Uterus (tissue), 2 donors: ENCODE results near the gene EGFL6.

Source experiments
- POLR2A ChIP-seq, 2 donors: fragments of 450-650 bp; IDR thresholded peaks; one replicate each; pipeline ENCODE4 v1.6.1; 2016; ENCODE audit warnings: antibody characterized with exemption in 2 of 2, mild to moderate bottlenecking in 1 of 2, moderate library complexity in 1 of 2
- TF ChIP-seq, protein P1 (sequence below), 4 experiments: fragments of 200-600 bp in 2 of 4; fragments of 450-650 bp in 2 of 4; sonication (generic) in 2 of 4; IDR thresholded peaks; one replicate each; pipeline ENCODE4 v1.5.1; 2016 to 2019; ENCODE audit warnings: antibody characterized with exemption in 4 of 4, mild to moderate bottlenecking in 2 of 4, moderate library complexity in 1 of 4

- TF ChIP-seq, protein P1, sequence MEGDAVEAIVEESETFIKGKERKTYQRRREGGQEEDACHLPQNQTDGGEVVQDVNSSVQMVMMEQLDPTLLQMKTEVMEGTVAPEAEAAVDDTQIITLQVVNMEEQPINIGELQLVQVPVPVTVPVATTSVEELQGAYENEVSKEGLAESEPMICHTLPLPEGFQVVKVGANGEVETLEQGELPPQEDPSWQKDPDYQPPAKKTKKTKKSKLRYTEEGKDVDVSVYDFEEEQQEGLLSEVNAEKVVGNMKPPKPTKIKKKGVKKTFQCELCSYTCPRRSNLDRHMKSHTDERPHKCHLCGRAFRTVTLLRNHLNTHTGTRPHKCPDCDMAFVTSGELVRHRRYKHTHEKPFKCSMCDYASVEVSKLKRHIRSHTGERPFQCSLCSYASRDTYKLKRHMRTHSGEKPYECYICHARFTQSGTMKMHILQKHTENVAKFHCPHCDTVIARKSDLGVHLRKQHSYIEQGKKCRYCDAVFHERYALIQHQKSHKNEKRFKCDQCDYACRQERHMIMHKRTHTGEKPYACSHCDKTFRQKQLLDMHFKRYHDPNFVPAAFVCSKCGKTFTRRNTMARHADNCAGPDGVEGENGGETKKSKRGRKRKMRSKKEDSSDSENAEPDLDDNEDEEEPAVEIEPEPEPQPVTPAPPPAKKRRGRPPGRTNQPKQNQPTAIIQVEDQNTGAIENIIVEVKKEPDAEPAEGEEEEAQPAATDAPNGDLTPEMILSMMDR (IDR thresholded peaks at IDR 0.05), result no peak
- no peak for TF ChIP-seq POLR2A (IDR thresholded peaks at IDR 0.05)
These were observed 28.5 kb downstream of the EGFL6 start for GRCh38 chrX:13597874-13598273.
